ENCODE results near the gene PHF21A. TPM values are rescaled to one million over a fixed set of nuclear protein-coding genes. Genes with fewer than 3 reads are reported as not detected.

Gene PHF21A
- total RNA-seq, 1 experiment from 2014 or later, result 20.5 TPM

- Mint-ChIP-seq H3K27ac (ENCODE audit: unreplicated experiment) (no peak overlapping the region), H3K27me3 (ENCODE audit: unreplicated experiment) (no peaks in the 10 kb centered on the region), H3K36me3 (ENCODE audit: insufficient read depth, unreplicated experiment) (no peaks in the 10 kb centered on the region), H3K4me3 (ENCODE audit: low read depth, unreplicated experiment) (no peak overlapping the region), H3K4me1 (ENCODE audit: low read depth, unreplicated experiment) (no peaks in the 10 kb centered on the region), H3K9me3 (ENCODE audit: low read depth, unreplicated experiment) (no peaks in the 10 kb centered on the region)
- TF ChIP-seq CTCF (IDR thresholded peaks at IDR 0.05; ENCODE audit: unreplicated experiment), result no peak
- no TSS peak for BruUV-seq (replicated peaks)
- CTCF ChIA-PET, result no interaction called here
- no peak for DNase-seq
- intact Hi-C loops (cut with micrococcal nuclease; ENCODE audit: unreplicated experiment), result no loop called here
Measured at GRCh38 chr11:46003572-46003971, 117.7 kb downstream of the PHF21A start.

GRCh38 chr11:46002189-46002588 is 119.1 kb downstream of the PHF21A start:
- DNase-seq, result no peak
- H3K4me1 Mint-ChIP-seq (ENCODE audit: low read depth, unreplicated experiment), result no peaks in the 10 kb centered on the region
- H3K36me3 Mint-ChIP-seq (ENCODE audit: insufficient read depth, unreplicated experiment), result no peaks in the 10 kb centered on the region
- BruUV-seq (replicated peaks), result no TSS peak
- H3K9me3 Mint-ChIP-seq (ENCODE audit: low read depth, unreplicated experiment), result no peaks in the 10 kb centered on the region
- no peak for TF ChIP-seq CTCF (IDR thresholded peaks at IDR 0.05; ENCODE audit: unreplicated experiment)
- intact Hi-C loops (cut with micrococcal nuclease; ENCODE audit: unreplicated experiment), result no loop called here
- no peaks in the 10 kb centered on the region for H3K27me3 Mint-ChIP-seq (ENCODE audit: unreplicated experiment)
- CTCF ChIA-PET, result interaction anchor here (1.1 kb wide), 1 partner anchor 37 kb away, joined by 3 read pairs; no protein-coding TSS in a partner anchor
- no peak overlapping the region for H3K4me3 Mint-ChIP-seq (ENCODE audit: low read depth, unreplicated experiment)
- H3K27ac Mint-ChIP-seq (ENCODE audit: unreplicated experiment), result no peak overlapping the region

- no peak for DNase-seq
- H3K4me3 Mint-ChIP-seq (ENCODE audit: low read depth, unreplicated experiment), result no peak overlapping the region
- H3K27ac Mint-ChIP-seq (ENCODE audit: unreplicated experiment), result no peak overlapping the region
- BruUV-seq (replicated peaks), result no TSS peak
- no peaks in the 10 kb centered on the region for H3K4me1 Mint-ChIP-seq (ENCODE audit: low read depth, unreplicated experiment)
- no peaks in the 10 kb centered on the region for H3K36me3 Mint-ChIP-seq (ENCODE audit: insufficient read depth, unreplicated experiment)
- no peaks in the 10 kb centered on the region for H3K9me3 Mint-ChIP-seq (ENCODE audit: low read depth, unreplicated experiment)
- TF ChIP-seq CTCF (IDR thresholded peaks at IDR 0.05; ENCODE audit: unreplicated experiment), result no peak
- intact Hi-C loops (cut with micrococcal nuclease; ENCODE audit: unreplicated experiment), result no loop called here
- no peaks in the 10 kb centered on the region for H3K27me3 Mint-ChIP-seq (ENCODE audit: unreplicated experiment)
- CTCF ChIA-PET, result no interaction called here
Measured at GRCh38 chr11:46001448-46001914, 119.8 kb downstream of the PHF21A start.

GRCh38 chr11:45997599-45997998 is 123.7 kb downstream of the PHF21A start:
- no peaks in the 10 kb centered on the region for H3K36me3 Mint-ChIP-seq (ENCODE audit: insufficient read depth, unreplicated experiment)
- no peak overlapping the region for H3K4me3 Mint-ChIP-seq (ENCODE audit: low read depth, unreplicated experiment)
- no peak for TF ChIP-seq CTCF (IDR thresholded peaks at IDR 0.05; ENCODE audit: unreplicated experiment)
- BruUV-seq (replicated peaks), result no TSS peak
- CTCF ChIA-PET, result no interaction called here
- H3K4me1 Mint-ChIP-seq (ENCODE audit: low read depth, unreplicated experiment), result no peaks in the 10 kb centered on the region
- no peaks in the 10 kb centered on the region for H3K27me3 Mint-ChIP-seq (ENCODE audit: unreplicated experiment)
- intact Hi-C loops (cut with micrococcal nuclease; ENCODE audit: unreplicated experiment), result no loop called here
- H3K27ac Mint-ChIP-seq (ENCODE audit: unreplicated experiment), result no peak overlapping the region
- DNase-seq, result no peak
- no peaks in the 10 kb centered on the region for H3K9me3 Mint-ChIP-seq (ENCODE audit: low read depth, unreplicated experiment)

All from Calu3 (cell line).